Measurements from ENCODE around the gene CHD9. TPM values are rescaled to one million over a fixed set of nuclear protein-coding genes. Genes with fewer than 3 reads are reported as not detected.

Gene CHD9
- total RNA-seq, 1 experiment from 2014 or later = 18.9 TPM

- TF ChIP-seq ZFX (IDR thresholded peaks at IDR 0.05) (no peak), EGR1 (IDR thresholded peaks at IDR 0.05; ENCODE audit: low read depth) (no peak), ELF1 (IDR thresholded peaks at IDR 0.05; ENCODE audit: borderline replicate concordance, low read depth) (no peak), ZNF274 (IDR thresholded peaks at IDR 0.05; ENCODE audit: low read depth, low read length) (no peak), REST (IDR thresholded peaks at IDR 0.05; ENCODE audit: low read depth) (no peak), RAD21 (IDR thresholded peaks at IDR 0.05; ENCODE audit: low read depth) (no peak), CEBPB (IDR thresholded peaks at IDR 0.05; ENCODE audit: low read depth) (no peak)
- ATAC-seq (peak; percentile 55; the same call in 1 of the 2 replicates), DNase-seq (ENCODE audit: low read depth, low spot score) (no peak)
- Histone ChIP-seq H3K4me3 (replicated peaks in 1 of 2; ENCODE audit: low read depth in 1 of 2, low read length in 2 of 2) (no peak overlapping the region), H3K4me2 (ENCODE audit: low read length) (no peak overlapping the region), H4K20me1 (ENCODE audit: insufficient read depth) (no peaks in the 10 kb centered on the region), H3K9me2 (ENCODE audit: insufficient read depth) (no peaks in the 10 kb centered on the region), H3K9me3 (ENCODE audit: control insufficient read depth in 1 of 2, insufficient read depth in 1 of 2, low read depth in 1 of 2, low read length in 2 of 2) (no peaks in the 10 kb centered on the region), H3K79me2 (ENCODE audit: insufficient read depth, low read length) (no peaks in the 10 kb centered on the region), H3K36me3 (ENCODE audit: control insufficient read depth in 1 of 2, insufficient read depth in 2 of 2, low read length in 2 of 2) (no peaks in the 10 kb centered on the region), H3K27ac (ENCODE audit: low read depth, low read length) (no peak overlapping the region), H2AFZ (ENCODE audit: low read depth, low read length, poor library complexity, severe bottlenecking) (no peak overlapping the region), H3K27me3 (ENCODE audit: insufficient read depth, low read length) (peaks cover 4% of the 10 kb centered on the region; the same call in 1 of the 2 replicates), H3K4me1 (ENCODE audit: control insufficient read depth in 1 of 2, insufficient read depth in 2 of 2, low read length in 2 of 2) (no peaks in the 10 kb centered on the region), H3K9ac (ENCODE audit: low read length) (no peak overlapping the region)
- intact Hi-C loops (cut with micrococcal nuclease) = no loop called here
- BruUV-seq (replicated peaks) = no TSS peak
- POLR2A ChIA-PET = no interaction called here
- RAD21 ChIA-PET (ENCODE audit: low non-redundant PET in 1 of 2, low total read pairs in 2 of 2, uncharacterized antibody in 2 of 2, unreplicated experiment in 2 of 2) = no interaction called here
- CTCF ChIA-PET = no interaction called here
These were observed 47.7 kb upstream of the CHD9 start for GRCh38 chr16:53007095-53007494.

- H3K9me2 ChIP-seq (ENCODE audit: insufficient read depth) = no peaks in the 10 kb centered on the region
- H3K4me2 ChIP-seq (ENCODE audit: low read length) = no peak overlapping the region
- ATAC-seq (no peak), DNase-seq (ENCODE audit: low read depth, low spot score) (no peak)
- no peaks in the 10 kb centered on the region for H3K4me1 ChIP-seq (ENCODE audit: control insufficient read depth in 1 of 2, insufficient read depth in 2 of 2, low read length in 2 of 2)
- no peaks in the 10 kb centered on the region for H3K36me3 ChIP-seq (ENCODE audit: control insufficient read depth in 1 of 2, insufficient read depth in 2 of 2, low read length in 2 of 2)
- intact Hi-C loops (cut with micrococcal nuclease) = no loop called here
- no peaks in the 10 kb centered on the region for H3K79me2 ChIP-seq (ENCODE audit: insufficient read depth, low read length)
- no peak overlapping the region for H2AFZ ChIP-seq (ENCODE audit: low read depth, low read length, poor library complexity, severe bottlenecking)
- 0 out of 2 replicates have a peak, but pooled peaks cover 12% of the 10 kb centered on the region for H3K27me3 ChIP-seq (ENCODE audit: insufficient read depth, low read length)
- no TSS peak for BruUV-seq (replicated peaks)
- no peak for TF ChIP-seq SRF (IDR thresholded peaks at IDR 0.05; ENCODE audit: low read depth)
- H4K20me1 ChIP-seq (ENCODE audit: insufficient read depth) = no peaks in the 10 kb centered on the region
- H3K4me3 ChIP-seq (replicated peaks in 1 of 2; ENCODE audit: low read depth in 1 of 2, low read length in 2 of 2) = no peak overlapping the region
- H3K9me3 ChIP-seq (ENCODE audit: control insufficient read depth in 1 of 2, insufficient read depth in 1 of 2, low read depth in 1 of 2, low read length in 2 of 2) = no peaks in the 10 kb centered on the region
- RAD21 ChIA-PET (ENCODE audit: low non-redundant PET in 1 of 2, low total read pairs in 2 of 2, uncharacterized antibody in 2 of 2, unreplicated experiment in 2 of 2) = no interaction called here
- POLR2A ChIA-PET = no interaction called here
- no peak overlapping the region for H3K27ac ChIP-seq (ENCODE audit: low read depth, low read length)
- CTCF ChIA-PET = no interaction called here
- H3K9ac ChIP-seq (ENCODE audit: low read length) = no peak overlapping the region
These were observed 40.5 kb upstream of the CHD9 start for GRCh38 chr16:53014287-53014686.

Data from HCT116 (cell line).